Breast epithelium (tissue), 3 donors: Measurements from ENCODE around the gene EMCN.

Experiments
- CTCF ChIP-seq, 3 donors: fragments of 450-650 bp; IDR thresholded peaks; one replicate each; pipeline ENCODE4 v1.5.1; 2016 to 2017; ENCODE audit warnings: antibody characterized with exemption in 3 of 3, mild to moderate bottlenecking in 3 of 3, moderate library complexity in 3 of 3
- POLR2A ChIP-seq: fragments of 450-650 bp; IDR thresholded peaks from one replicate; pipeline ENCODE4 v1.6.1; 2016; ENCODE audit warnings: antibody characterized with exemption, mild to moderate bottlenecking, moderate library complexity
- POLR2AphosphoS5 ChIP-seq, 3 donors: sonication (generic); formaldehyde crosslinking; IDR thresholded peaks; one replicate each; pipeline ENCODE4 v1.6.1; 2017; ENCODE audit warnings: antibody characterized with exemption in 3 of 3

DNA sequence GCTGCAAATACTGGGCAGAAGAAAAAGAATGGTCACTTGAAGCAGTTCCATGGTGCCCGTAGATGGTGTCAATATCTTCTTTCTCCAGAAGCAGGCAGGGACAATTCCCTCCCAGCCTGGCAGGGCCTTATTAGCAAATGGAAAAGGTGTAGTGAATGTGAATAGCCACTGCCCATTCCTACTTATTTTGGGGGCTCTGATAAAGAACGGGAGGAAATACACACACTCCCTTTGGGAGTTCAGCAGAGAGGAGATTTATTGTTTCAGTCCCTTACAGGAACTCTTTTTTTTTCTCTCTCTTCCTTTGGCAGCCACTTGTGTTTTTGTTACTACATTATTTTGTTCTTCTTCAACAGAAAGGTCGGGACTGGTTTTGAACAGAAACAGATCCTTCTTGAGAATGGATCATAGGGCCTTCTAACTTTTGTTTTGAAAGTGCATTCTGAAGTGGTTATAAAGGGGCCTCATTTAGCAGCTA, at the start of gene EMCN:
- TF ChIP-seq POLR2A (no peak), CTCF (IDR thresholded peaks at IDR 0.05) (no peak), POLR2AphosphoS5 (IDR thresholded peaks at IDR 0.05) (peak in 1 of 3 donors; percentile 40)
